HL-60 (cell line): ENCODE data around the gene CTSC.

Source experiments
- DNase-seq, 2 experiments: peaks; one replicate each; pipeline ENCODE4 v3.0.0-alpha.2; 2010 to 2020; ENCODE audit warnings: low read depth in 1 of 2, low spot score in 1 of 2
- H3K27ac ChIP-seq: fragments of 250-450 bp; sonication (Bioruptor Pico); replicated peaks from 2 replicates; pipeline ENCODE4 v1.5.1; 2020; ENCODE audit warnings: mild to moderate bottlenecking, moderate library complexity
- H3K27me3 ChIP-seq: fragments of 250-450 bp; sonication (Bioruptor Pico); 2 replicates; pipeline ENCODE4 v1.5.1; 2021; ENCODE audit warnings: mild to moderate bottlenecking, moderate library complexity; ENCODE audit not compliant: insufficient read depth, poor library complexity, severe bottlenecking
- H3K4me3 ChIP-seq: replicated peaks from 2 replicates; pipeline ENCODE4 v1.5.1; 2011; ENCODE audit warnings: mild to moderate bottlenecking, control low read depth, low read length; ENCODE audit not compliant: insufficient read depth
- GABPA ChIP-seq: IDR thresholded peaks from 2 replicates; pipeline ENCODE4 v1.6.1; 2012; ENCODE audit warnings: low read depth
- POLR2AphosphoS5 ChIP-seq: IDR thresholded peaks from 2 replicates; pipeline ENCODE4 v1.6.1; 2012; ENCODE audit warnings: low read depth
- SPI1 ChIP-seq: IDR thresholded peaks from 2 replicates; pipeline ENCODE4 v1.6.1; 2012; ENCODE audit warnings: low read depth, mild to moderate bottlenecking, borderline replicate concordance
- TF ChIP-seq, protein P1 (sequence below): IDR thresholded peaks from one replicate; pipeline ENCODE4 v1.5.1; 2011; ENCODE audit warnings: low read length, control low read depth, inconsistent platforms; ENCODE audit not compliant: insufficient read depth
- TF ChIP-seq, protein P2 (sequence below): IDR thresholded peaks from 2 replicates; pipeline ENCODE4 v1.6.1; 2012; ENCODE audit warnings: low read depth; ENCODE audit not compliant: insufficient replicate concordance

Gene CTSC

DNA sequence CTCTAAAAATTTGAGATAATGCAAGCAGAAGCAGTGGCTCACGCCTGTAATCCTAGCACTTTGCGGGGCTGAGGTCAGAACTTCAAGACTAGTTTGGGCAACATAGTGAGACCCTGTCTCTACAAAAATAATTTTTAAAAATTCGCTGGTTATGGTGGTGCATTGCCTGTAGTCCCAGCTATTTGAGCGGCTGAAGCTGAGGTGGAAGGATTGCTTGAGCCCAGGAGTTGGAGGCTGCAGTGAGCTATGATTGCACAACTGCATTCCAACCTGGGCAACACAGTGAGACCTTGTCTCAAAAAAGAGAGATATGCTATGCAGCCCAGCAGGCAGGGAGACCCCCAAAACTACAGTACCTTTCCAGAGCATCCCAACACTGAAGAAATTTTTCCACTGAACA lies 2.3 kb downstream of the CTSC start:
- TF ChIP-seq SPI1: no peak
- TF ChIP-seq GABPA: no peak
- Histone ChIP-seq H3K4me3 (peak overlapping the region; percentile 79), H3K27ac (peak overlapping the region; percentile 97), H3K27me3 (no peaks in the 10 kb centered on the region)
- peak in 1 of 2 experiments; percentile 54 for DNase-seq

DNA sequence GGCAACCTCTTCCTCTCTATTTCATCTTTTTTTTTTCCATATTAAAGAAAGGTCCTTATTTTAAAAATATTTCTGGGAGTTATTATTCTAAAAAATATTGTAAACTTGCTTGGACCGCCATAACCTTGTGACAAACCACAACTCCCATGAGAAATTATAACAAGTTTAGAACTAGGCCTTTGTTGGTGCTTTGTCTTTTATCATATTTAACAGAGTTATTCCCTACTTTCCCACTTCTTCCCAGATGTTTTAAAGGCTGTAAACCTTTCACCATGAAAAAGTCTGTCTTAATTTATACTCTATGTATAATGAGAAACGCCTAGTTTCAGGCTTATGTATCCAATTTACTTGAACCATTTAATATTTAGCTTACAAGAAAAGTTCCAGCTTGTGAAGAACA lies 3.7 kb downstream of the CTSC start:
- TF ChIP-seq GABPA (no peak), POLR2AphosphoS5 (no peak), SPI1 (no peak)
- TF ChIP-seq, protein P1, sequence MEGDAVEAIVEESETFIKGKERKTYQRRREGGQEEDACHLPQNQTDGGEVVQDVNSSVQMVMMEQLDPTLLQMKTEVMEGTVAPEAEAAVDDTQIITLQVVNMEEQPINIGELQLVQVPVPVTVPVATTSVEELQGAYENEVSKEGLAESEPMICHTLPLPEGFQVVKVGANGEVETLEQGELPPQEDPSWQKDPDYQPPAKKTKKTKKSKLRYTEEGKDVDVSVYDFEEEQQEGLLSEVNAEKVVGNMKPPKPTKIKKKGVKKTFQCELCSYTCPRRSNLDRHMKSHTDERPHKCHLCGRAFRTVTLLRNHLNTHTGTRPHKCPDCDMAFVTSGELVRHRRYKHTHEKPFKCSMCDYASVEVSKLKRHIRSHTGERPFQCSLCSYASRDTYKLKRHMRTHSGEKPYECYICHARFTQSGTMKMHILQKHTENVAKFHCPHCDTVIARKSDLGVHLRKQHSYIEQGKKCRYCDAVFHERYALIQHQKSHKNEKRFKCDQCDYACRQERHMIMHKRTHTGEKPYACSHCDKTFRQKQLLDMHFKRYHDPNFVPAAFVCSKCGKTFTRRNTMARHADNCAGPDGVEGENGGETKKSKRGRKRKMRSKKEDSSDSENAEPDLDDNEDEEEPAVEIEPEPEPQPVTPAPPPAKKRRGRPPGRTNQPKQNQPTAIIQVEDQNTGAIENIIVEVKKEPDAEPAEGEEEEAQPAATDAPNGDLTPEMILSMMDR: no peak
- TF ChIP-seq, protein P2, sequence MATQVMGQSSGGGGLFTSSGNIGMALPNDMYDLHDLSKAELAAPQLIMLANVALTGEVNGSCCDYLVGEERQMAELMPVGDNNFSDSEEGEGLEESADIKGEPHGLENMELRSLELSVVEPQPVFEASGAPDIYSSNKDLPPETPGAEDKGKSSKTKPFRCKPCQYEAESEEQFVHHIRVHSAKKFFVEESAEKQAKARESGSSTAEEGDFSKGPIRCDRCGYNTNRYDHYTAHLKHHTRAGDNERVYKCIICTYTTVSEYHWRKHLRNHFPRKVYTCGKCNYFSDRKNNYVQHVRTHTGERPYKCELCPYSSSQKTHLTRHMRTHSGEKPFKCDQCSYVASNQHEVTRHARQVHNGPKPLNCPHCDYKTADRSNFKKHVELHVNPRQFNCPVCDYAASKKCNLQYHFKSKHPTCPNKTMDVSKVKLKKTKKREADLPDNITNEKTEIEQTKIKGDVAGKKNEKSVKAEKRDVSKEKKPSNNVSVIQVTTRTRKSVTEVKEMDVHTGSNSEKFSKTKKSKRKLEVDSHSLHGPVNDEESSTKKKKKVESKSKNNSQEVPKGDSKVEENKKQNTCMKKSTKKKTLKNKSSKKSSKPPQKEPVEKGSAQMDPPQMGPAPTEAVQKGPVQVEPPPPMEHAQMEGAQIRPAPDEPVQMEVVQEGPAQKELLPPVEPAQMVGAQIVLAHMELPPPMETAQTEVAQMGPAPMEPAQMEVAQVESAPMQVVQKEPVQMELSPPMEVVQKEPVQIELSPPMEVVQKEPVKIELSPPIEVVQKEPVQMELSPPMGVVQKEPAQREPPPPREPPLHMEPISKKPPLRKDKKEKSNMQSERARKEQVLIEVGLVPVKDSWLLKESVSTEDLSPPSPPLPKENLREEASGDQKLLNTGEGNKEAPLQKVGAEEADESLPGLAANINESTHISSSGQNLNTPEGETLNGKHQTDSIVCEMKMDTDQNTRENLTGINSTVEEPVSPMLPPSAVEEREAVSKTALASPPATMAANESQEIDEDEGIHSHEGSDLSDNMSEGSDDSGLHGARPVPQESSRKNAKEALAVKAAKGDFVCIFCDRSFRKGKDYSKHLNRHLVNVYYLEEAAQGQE: no peak
- Histone ChIP-seq H3K4me3 (no peak overlapping the region), H3K27ac (peak overlapping the region; percentile 31), H3K27me3 (no peaks in the 10 kb centered on the region)
- no peak for DNase-seq

- Histone ChIP-seq H3K4me3 (no peak overlapping the region), H3K27ac (no peak overlapping the region), H3K27me3 (no peaks in the 10 kb centered on the region)
- no peak for DNase-seq
- no peak for TF ChIP-seq POLR2AphosphoS5
These were observed 4.7 kb downstream of the CTSC start for GRCh38 chr11:88332851-88333250.

- Histone ChIP-seq H3K4me3 (no peak overlapping the region), H3K27ac (no peak overlapping the region), H3K27me3 (no peaks in the 10 kb centered on the region)
- TF ChIP-seq POLR2AphosphoS5 (no peak), GABPA (no peak), SPI1 (no peak)
- TF ChIP-seq, protein P2: no peak
- TF ChIP-seq, protein P1: no peak
- no peak for DNase-seq
These were observed 6.6 kb downstream of the CTSC start for GRCh38 chr11:88330826-88331428.

GRCh38 chr11:88329563-88330250 lies 7.8 kb downstream of the CTSC start:
- no peak overlapping the region for H3K27ac ChIP-seq
- H3K4me3 ChIP-seq: no peak overlapping the region
- no peak for DNase-seq
- TF ChIP-seq SPI1: no peak
- TF ChIP-seq POLR2AphosphoS5: peak; percentile 46; the same call in 1 of the 2 replicates
- TF ChIP-seq, protein P2: no peak
- no peaks in the 10 kb centered on the region for H3K27me3 ChIP-seq
